Nephron progenitor cell (in vitro differentiated cells): ENCODE measurements around the gene USP28.
"Not testable (repeated sequence)": the region's sequence is repeated elsewhere in the genome, so short reads cannot be mapped to it uniquely, and the experiment has no call there.

ENCODE experiments used
- DNase-seq: peaks from one replicate; pipeline ENCODE4 v3.0.0; 2021
- H3K27ac Mint-ChIP-seq: 2 replicates; pipeline ENCODE4 v1.8.0; 2021; ENCODE audit warnings: mild to moderate bottlenecking, moderate library complexity, mixed read lengths
- H3K27me3 Mint-ChIP-seq: 2 replicates; pipeline ENCODE4 v1.8.0; 2021; ENCODE audit warnings: mild to moderate bottlenecking, low read depth, mixed read lengths; ENCODE audit not compliant: poor library complexity
- H3K36me3 Mint-ChIP-seq: 2 replicates; pipeline ENCODE4 v1.8.0; 2021; ENCODE audit warnings: low read depth, mixed read lengths
- H3K4me1 Mint-ChIP-seq: 2 replicates; pipeline ENCODE4 v1.8.0; 2021; ENCODE audit warnings: mixed read lengths
- H3K4me3 Mint-ChIP-seq: 2 replicates; pipeline ENCODE4 v1.8.0; 2021; ENCODE audit warnings: mild to moderate bottlenecking, moderate library complexity, mixed read lengths
- H3K9me3 Mint-ChIP-seq: 2 replicates; pipeline ENCODE4 v1.8.0; 2021; ENCODE audit warnings: mild to moderate bottlenecking, moderate library complexity, mixed read lengths
- CTCF ChIP-seq: fragments of 200-600 bp; sonication (generic); IDR thresholded peaks from 2 replicates; pipeline ENCODE4 v1.5.0; 2021; ENCODE audit warnings: antibody characterized with exemption

USP28 gene

GRCh38 chr11:113875234-113876073, at the start of gene USP28:
TSS of gene USP28 (minus strand) at chr11:113875572. CDS start at chr11:113875501, 71 bp downstream.
- peaks cover 22% of the 10 kb centered on the region for H3K9me3 Mint-ChIP-seq
- peaks cover 27% of the 10 kb centered on the region for H3K36me3 Mint-ChIP-seq
- peaks cover 12% of the 10 kb centered on the region for H3K27me3 Mint-ChIP-seq
- H3K4me1 Mint-ChIP-seq, result peaks cover 62% of the 10 kb centered on the region
- peak; percentile 98 for DNase-seq
- H3K4me3 Mint-ChIP-seq, result peak within 1 kb of the TSS; percentile 95
- H3K27ac Mint-ChIP-seq, result peak within 1 kb of the TSS; percentile 99
- no peak for TF ChIP-seq CTCF

- Mint-ChIP-seq H3K27ac (no peak overlapping the region), H3K27me3 (peaks cover 24% of the 10 kb centered on the region), H3K4me1 (no peaks in the 10 kb centered on the region), H3K4me3 (no peak overlapping the region), H3K9me3 (no peaks in the 10 kb centered on the region), H3K36me3 (no peaks in the 10 kb centered on the region)
- no peak for TF ChIP-seq CTCF
- no peak for DNase-seq
Observed at GRCh38 chr11:113923572-113923971, 48.2 kb upstream of the USP28 start.

GRCh38 chr11:113911491-113911890, 36.1 kb upstream of the USP28 start:
- H3K4me1 Mint-ChIP-seq, result peaks cover 23% of the 10 kb centered on the region
- not testable (repeated sequence) for H3K4me3 Mint-ChIP-seq, H3K27ac Mint-ChIP-seq, H3K36me3 Mint-ChIP-seq, DNase-seq
- peaks cover 13% of the 10 kb centered on the region for H3K27me3 Mint-ChIP-seq
- peaks cover 12% of the 10 kb centered on the region for H3K9me3 Mint-ChIP-seq

GRCh38 chr11:113908098-113908497, 32.7 kb upstream of the USP28 start:
- no peak for TF ChIP-seq CTCF
- no peak for DNase-seq
- Mint-ChIP-seq H3K9me3 (peaks cover 4% of the 10 kb centered on the region), H3K27ac (no peak overlapping the region), H3K36me3 (no peaks in the 10 kb centered on the region), H3K4me3 (no peak overlapping the region), H3K27me3 (peaks cover 8% of the 10 kb centered on the region), H3K4me1 (peaks cover 39% of the 10 kb centered on the region)

- DNase-seq, result no peak
- Mint-ChIP-seq H3K9me3 (peaks cover 4% of the 10 kb centered on the region), H3K27me3 (peaks cover 8% of the 10 kb centered on the region), H3K27ac (no peak overlapping the region), H3K4me1 (peaks cover 39% of the 10 kb centered on the region), H3K36me3 (no peaks in the 10 kb centered on the region), H3K4me3 (no peak overlapping the region)
- TF ChIP-seq CTCF, result no peak
Observed at GRCh38 chr11:113907681-113908080, 32.3 kb upstream of the USP28 start.

GRCh38 chr11:113907152-113907551, 31.8 kb upstream of the USP28 start:
- peaks cover 39% of the 10 kb centered on the region for H3K4me1 Mint-ChIP-seq
- no peak overlapping the region for H3K4me3 Mint-ChIP-seq
- DNase-seq, result no peak
- no peak for TF ChIP-seq CTCF
- H3K27me3 Mint-ChIP-seq, result peaks cover 8% of the 10 kb centered on the region
- peak overlapping the region; percentile 12 for H3K27ac Mint-ChIP-seq
- no peaks in the 10 kb centered on the region for H3K36me3 Mint-ChIP-seq
- H3K9me3 Mint-ChIP-seq, result peaks cover 4% of the 10 kb centered on the region
